ENCODE results near the gene ALDH4A1.

The ALDH4A1 gene
- 4.2 to 4.4 reads per million in 2 experiments for total RNA-seq

GRCh38 chr1:18902523-18903290, at the start of gene ALDH4A1:
ALDH4A1 (minus strand) TSS chr1:18902555; CDS start chr1:18902523, 32 bp downstream.
- peak; percentile 89 for DNase-seq (ENCODE audit: low read depth)

GRCh38 chr1:18951818-18952391, 49.5 kb upstream of the ALDH4A1 start:
- peak; percentile 68 for DNase-seq (ENCODE audit: low read depth)

GRCh38 chr1:18951416-18951815, 49.1 kb upstream of the ALDH4A1 start:
- DNase-seq (ENCODE audit: low read depth) = no peak

- no peak for DNase-seq (ENCODE audit: low read depth)
These were observed 48.2 kb upstream of the ALDH4A1 start for GRCh38 chr1:18950401-18951026.

GRCh38 chr1:18949686-18950400, 47.5 kb upstream of the ALDH4A1 start:
- DNase-seq (ENCODE audit: low read depth) = no peak

- no peak for DNase-seq (ENCODE audit: low read depth)
These were observed 46.7 kb upstream of the ALDH4A1 start for GRCh38 chr1:18948913-18949685.

GRCh38 chr1:18948048-18948912, 45.9 kb upstream of the ALDH4A1 start:
- DNase-seq (ENCODE audit: low read depth) = peak; percentile 22

- no peak for DNase-seq (ENCODE audit: low read depth)
These were observed 45.2 kb upstream of the ALDH4A1 start for GRCh38 chr1:18947570-18947969.

- no peak for DNase-seq (ENCODE audit: low read depth)
These were observed 44.4 kb upstream of the ALDH4A1 start for GRCh38 chr1:18946550-18947381.

GRCh38 chr1:18945401-18945849, 43.1 kb upstream of the ALDH4A1 start:
- DNase-seq (ENCODE audit: low read depth) = no peak

- no peak for DNase-seq (ENCODE audit: low read depth)
These were observed 42.5 kb upstream of the ALDH4A1 start for GRCh38 chr1:18944810-18945209.

- DNase-seq (ENCODE audit: low read depth) = no peak
These were observed 41.7 kb upstream of the ALDH4A1 start for GRCh38 chr1:18943914-18944572.

GRCh38 chr1:18943162-18943561, 40.8 kb upstream of the ALDH4A1 start:
- no peak for DNase-seq (ENCODE audit: low read depth)

- DNase-seq (ENCODE audit: low read depth) = no peak
These were observed 40.0 kb upstream of the ALDH4A1 start for GRCh38 chr1:18942340-18942739.

- DNase-seq (ENCODE audit: low read depth) = no peak
These were observed 39.1 kb upstream of the ALDH4A1 start for GRCh38 chr1:18941221-18942141.

- DNase-seq (ENCODE audit: low read depth) = no peak
These were observed 38.1 kb upstream of the ALDH4A1 start for GRCh38 chr1:18940303-18941020.

Measured in T follicular helper cell (primary cell).